HCT116 (cell line): ENCODE data around the gene SPSB2.

Experiments used
- ATF3 ChIP-seq: IDR thresholded peaks from 2 replicates; pipeline ENCODE4 v1.6.1; 2012
- CEBPB ChIP-seq: IDR thresholded peaks from 2 replicates; pipeline ENCODE4 v1.6.1; 2012; ENCODE audit warnings: low read depth
- CTCF ChIP-seq, 3 experiments: fragments of 200-600 bp in 1 of 3; sonication (generic) in 1 of 3; IDR thresholded peaks in 2 of 3; conservative IDR thresholded peaks in 1 of 3; 2 replicates each; pipeline ENCODE4 v1.5.1; 2012 to 2017; ENCODE audit warnings: low read depth in 2 of 3, low read length in 2 of 3, antibody characterized with exemption in 1 of 3, borderline replicate concordance in 1 of 3, control low read depth in 1 of 3, mild to moderate bottlenecking in 1 of 3, mixed read lengths in 1 of 3, mixed run types in 1 of 3, moderate library complexity in 1 of 3; ENCODE audit not compliant: insufficient read depth in 1 of 3
- EGR1 ChIP-seq: IDR thresholded peaks from 2 replicates; pipeline ENCODE4 v1.6.1; 2012; ENCODE audit warnings: low read depth
- EZH2 ChIP-seq: fragments of 200-600 bp; sonication (generic); IDR thresholded peaks from 2 replicates; pipeline ENCODE4 v1.6.1; 2017; ENCODE audit warnings: antibody characterized with exemption, mixed run types
- EZH2phosphoT487 ChIP-seq: fragments of 200-600 bp; IDR thresholded peaks from 2 replicates; pipeline ENCODE4 v1.6.1; 2018; ENCODE audit warnings: antibody characterized with exemption, borderline replicate concordance
- MAX ChIP-seq: IDR thresholded peaks from 2 replicates; pipeline ENCODE4 v1.6.1; 2012
- POLR2A ChIP-seq: IDR thresholded peaks from 2 replicates; pipeline ENCODE4 v1.7.0; 2011; ENCODE audit warnings: borderline replicate concordance; ENCODE audit not compliant: insufficient read depth, insufficient read length; ENCODE audit errors: extremely low read depth
- POLR2AphosphoS5 ChIP-seq: IDR thresholded peaks from 2 replicates; pipeline ENCODE4 v1.6.1; 2011; ENCODE audit warnings: mild to moderate bottlenecking, low read depth, low read length, moderate library complexity
- ZBTB33 ChIP-seq: IDR thresholded peaks from 2 replicates; pipeline ENCODE4 v1.6.1; 2011; ENCODE audit warnings: mild to moderate bottlenecking, low read length, moderate library complexity; ENCODE audit not compliant: insufficient replicate concordance; ENCODE audit errors: extremely low read depth
- ZNF274 ChIP-seq: fragments of 200-500 bp; sonication (Bioruptor generic); IDR thresholded peaks from 2 replicates; pipeline ENCODE4 v1.6.1; 2014; ENCODE audit warnings: mild to moderate bottlenecking, low read depth, low read length, inconsistent platforms

GRCh38 chr12:6872073-6873048 is 742 bp downstream of the SPSB2 start:
- TF ChIP-seq MAX (no peak), CTCF (IDR thresholded peaks at IDR 0.05 in 2 of 3, conservative IDR thresholded peaks at IDR 0.05 in 1 of 3; ENCODE audit: borderline replicate concordance in 1 of 3, insufficient read depth in 1 of 3, low read depth in 2 of 3, low read length in 2 of 3) (peak in 2 of 3 experiments; percentile 87 to 96; a peak in 4 of 6 replicates), EZH2 (no peak), POLR2A (no peak), ATF3 (no peak), ZNF274 (no peak), EZH2phosphoT487 (no peak), ZBTB33 (no peak), EGR1 (no peak), CEBPB (no peak), POLR2AphosphoS5 (peak; percentile 56)
